GM13976 (cell line): ENCODE results near the gene RPL31.

Experiments used
- DNase-seq: peaks from one replicate; pipeline ENCODE4 v3.0.0; 2012; ENCODE audit warnings: low spot score
- in situ Hi-C: fragments of 300-500 bp; cut with MboI; formaldehyde crosslinking; loops from one replicate; pipeline ENCODE4 v1.12.0; 2022; ENCODE audit warnings: low sequenced_read_pairs, mixed read lengths, inconsistent platforms; ENCODE audit not compliant: unreplicated experiment
- TF ChIP-seq, protein P1 (sequence below): IDR thresholded peaks from 2 replicates; pipeline ENCODE4 v1.5.1; 2012; ENCODE audit warnings: borderline replicate concordance, mild to moderate bottlenecking; ENCODE audit not compliant: insufficient read depth; ENCODE audit errors: extremely low read depth, missing control alignments, control extremely low read depth

RPL31 gene

DNA sequence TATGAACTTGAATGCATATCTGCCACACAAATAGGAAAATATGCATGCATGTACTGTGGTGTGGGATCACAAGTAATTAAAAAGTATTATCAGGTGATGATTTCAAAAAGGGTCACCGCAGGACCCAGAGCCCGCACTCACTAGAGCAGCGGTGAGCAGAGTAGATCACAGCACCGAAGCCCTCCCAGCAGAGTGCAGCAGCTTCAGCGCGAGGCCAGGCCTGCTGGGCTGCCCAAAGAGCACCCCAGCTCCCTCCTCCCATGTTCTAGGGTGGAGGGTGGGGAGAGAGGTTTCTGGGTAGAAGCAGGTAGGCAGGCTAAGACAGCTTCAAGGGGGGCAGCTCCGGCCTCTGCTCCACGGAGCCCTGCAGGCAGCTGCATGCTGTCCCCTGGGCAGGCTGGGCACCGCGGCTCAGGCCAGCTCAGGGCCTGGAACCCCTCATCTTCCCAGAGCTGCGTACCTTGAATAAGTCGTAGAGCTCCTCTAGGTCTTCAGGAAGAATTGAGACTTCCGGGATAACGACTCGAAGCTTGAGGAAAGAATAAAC is 24.9 kb downstream of the RPL31 start:
- in situ Hi-C loops, result loop anchor here (10.0 kb wide), 1 partner anchor 128 kb away; the partner anchor contains the start of gene TBC1D8
- DNase-seq, result no peak

DNA sequence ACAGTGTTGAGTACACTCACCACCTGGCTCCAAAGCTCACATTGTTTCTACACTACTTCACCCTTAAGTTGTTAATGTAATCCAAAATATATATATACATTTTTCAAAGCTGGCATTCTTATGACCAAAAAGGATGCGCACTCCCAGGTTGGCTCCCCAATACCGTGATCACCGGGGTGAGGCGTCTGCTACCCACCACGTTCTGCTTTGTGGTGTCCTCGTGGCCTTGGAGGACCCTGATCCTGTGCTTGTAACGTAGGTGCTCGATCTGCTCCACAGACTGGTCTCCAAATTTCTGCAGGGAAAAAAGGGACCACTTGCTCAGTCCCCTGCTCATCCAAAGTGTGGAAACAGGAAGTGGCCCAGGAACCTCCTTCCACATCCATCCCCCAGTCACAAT is 25.8 kb downstream of the RPL31 start:
- in situ Hi-C loops, result loop anchor here (10.0 kb wide), 1 partner anchor 127 kb away; the partner anchor contains the start of gene TBC1D8
- DNase-seq, result no peak
- TF ChIP-seq, protein P1, sequence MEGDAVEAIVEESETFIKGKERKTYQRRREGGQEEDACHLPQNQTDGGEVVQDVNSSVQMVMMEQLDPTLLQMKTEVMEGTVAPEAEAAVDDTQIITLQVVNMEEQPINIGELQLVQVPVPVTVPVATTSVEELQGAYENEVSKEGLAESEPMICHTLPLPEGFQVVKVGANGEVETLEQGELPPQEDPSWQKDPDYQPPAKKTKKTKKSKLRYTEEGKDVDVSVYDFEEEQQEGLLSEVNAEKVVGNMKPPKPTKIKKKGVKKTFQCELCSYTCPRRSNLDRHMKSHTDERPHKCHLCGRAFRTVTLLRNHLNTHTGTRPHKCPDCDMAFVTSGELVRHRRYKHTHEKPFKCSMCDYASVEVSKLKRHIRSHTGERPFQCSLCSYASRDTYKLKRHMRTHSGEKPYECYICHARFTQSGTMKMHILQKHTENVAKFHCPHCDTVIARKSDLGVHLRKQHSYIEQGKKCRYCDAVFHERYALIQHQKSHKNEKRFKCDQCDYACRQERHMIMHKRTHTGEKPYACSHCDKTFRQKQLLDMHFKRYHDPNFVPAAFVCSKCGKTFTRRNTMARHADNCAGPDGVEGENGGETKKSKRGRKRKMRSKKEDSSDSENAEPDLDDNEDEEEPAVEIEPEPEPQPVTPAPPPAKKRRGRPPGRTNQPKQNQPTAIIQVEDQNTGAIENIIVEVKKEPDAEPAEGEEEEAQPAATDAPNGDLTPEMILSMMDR, result no peak

More for the DNA sequence above, 24.9 kb downstream of the RPL31 start:
- TF ChIP-seq, protein P1, result no peak

DNA sequence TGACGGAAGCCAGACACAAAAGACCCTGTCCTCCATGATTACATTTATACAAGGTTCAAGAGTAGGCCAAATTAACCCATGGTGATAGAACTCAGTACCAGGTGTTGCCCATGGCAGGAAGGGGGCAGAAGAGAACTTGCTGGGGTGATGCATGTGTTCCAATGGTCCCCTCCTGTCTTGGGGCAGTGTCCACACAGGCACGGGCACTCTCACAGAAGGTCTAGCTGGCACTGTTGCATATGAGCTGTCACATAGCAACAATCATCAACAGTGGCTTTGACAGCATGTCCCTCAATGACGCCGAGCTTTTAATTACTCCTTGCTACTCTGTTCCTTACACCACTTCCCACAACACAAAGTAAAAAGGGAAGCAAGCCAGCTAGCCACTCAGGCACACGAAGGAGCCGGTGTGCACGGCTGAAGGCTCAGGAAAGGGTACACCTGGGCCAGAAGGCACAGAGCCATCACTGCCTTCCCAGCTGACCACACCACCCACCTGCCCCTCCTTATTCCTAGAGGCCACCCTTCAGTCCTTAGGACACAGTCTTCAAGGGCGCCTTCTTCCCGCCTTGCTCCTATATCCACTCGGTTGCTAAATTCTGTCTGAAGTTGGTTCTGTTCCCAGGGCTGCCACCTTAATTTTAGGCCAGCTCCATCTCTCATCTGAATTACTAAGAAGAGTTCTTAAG is 28.9 kb downstream of the RPL31 start:
- in situ Hi-C loops, result no loop called here
- TF ChIP-seq, protein P1, result no peak
- no peak for DNase-seq

DNA sequence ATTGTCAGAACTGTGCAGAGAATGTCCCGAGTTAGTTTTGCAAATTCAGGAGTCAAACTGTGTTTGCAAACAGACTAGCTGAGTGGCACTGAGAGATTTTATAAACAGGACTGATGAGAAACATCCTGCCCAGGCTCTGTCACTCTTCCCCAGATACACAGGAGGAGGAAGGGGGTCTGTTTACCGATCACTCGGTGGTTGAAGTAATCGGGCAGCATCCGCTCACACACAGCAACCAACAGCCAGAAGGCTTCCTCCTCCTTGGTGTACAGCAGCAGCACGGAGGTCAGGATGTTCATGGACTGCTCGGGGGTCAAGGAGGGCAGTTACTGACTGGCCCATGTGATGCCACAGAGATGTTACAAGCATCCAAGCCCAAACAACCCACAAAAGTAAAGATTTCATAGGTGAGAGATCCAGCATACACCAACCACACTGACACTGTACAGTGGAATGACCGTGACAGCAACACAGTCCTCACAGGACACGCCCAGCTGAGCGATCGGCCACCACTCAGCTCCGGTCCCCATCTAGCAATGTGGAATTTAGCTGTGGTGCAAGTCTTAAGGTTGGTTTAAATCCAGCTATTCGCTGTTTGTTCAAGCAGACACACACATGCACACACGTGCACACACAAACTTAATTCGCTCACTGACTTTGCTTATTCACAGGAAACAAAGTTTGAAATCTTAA is 30.1 kb downstream of the RPL31 start:
- no peak for DNase-seq
- TF ChIP-seq, protein P1, result no peak
- in situ Hi-C loops, result no loop called here

DNA sequence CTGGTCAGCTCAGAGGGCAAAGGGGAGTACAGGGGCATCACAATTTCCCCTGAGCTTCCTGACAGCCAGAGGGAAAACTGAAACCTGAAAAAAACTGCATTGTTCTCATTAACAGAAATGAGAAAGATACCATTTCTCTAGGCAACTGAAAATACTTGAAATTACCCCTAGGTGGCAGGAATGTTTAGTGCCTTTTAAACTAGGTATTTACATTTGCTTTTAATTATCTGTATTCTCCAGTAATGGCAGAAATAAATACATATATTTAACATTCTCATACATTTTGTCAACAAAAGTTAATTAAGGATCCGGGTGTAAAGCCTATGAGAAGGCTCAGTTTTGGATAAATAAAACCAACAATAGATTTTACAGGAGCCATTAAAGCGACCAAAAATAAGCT is 34.5 kb downstream of the RPL31 start:
- TF ChIP-seq, protein P1, result peak; percentile 46
- peak; percentile 65 for DNase-seq
- in situ Hi-C loops, result no loop called here

DNA sequence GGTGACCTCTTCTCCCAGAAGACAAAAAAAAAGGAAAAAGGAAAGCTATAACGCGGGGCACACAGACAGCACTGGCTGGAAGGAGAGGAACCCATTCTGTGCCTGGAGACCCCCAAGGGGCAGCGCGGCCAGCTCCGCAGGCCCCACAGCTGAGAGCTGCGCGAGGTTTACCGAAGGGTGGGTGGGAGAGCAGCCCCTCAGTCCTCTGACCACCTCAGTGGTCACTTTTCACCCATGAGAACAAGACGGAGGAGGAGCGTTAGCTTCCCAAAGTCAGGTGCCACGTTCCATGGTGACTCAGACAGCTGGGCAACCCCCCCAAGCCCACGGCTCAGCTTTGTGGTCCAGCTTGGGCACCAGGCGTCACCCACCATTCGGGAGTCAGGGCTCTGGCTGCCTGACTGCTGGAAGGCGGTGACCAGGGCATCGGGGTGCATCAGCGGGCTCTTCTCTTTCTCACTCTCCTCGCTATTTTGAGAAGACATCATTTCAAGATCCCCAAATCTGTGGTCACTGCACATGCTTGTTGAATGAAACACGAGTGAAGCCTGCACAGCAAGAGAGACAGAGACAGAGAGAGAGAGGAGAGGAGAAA is 35.2 kb downstream of the RPL31 start:
- no peak for DNase-seq
- TF ChIP-seq, protein P1, result no peak
- in situ Hi-C loops, result no loop called here
